ENCODE measurements around the gene FGF14. TPM values are rescaled to one million over a fixed set of nuclear protein-coding genes. Genes with fewer than 3 reads are reported as not detected.

FGF14 gene
- total and polyA plus RNA-seq, 7 experiments from 2014 or later = not detected

DNA sequence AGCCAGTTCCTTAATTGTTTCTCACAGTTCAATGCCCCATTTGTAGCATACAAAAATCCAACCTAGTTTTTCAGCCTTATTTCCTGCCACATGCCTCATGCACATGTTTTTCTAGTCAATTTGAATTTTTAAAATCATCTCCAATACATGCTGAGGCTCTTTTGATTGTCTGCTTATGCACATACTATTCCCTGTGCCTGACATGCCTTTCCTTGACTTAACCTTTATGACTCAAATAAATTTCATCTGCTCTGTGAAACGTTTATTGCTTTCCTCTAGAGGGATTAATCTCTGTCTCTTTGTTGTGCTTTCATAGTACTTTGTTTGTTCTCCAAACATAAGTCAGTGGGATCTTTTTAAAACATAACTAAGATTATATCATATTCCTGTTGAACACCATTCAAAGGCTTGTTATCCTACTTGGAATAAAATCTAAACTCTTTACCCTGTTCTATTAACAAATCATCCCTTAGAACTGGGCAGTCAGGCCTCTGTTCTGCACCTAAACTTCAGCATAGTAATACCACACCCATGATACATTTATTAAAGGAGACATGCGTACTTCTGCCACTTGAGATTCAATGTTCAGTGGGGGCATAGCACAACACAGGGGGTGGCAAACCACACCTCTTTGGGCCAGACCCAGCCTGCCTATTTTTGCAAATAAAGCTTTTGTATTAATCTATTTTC, 346.6 kb downstream of the FGF14 start:
- Histone ChIP-seq H3K27ac (ENCODE audit: low read depth, low read length) (no peak overlapping the region), H3K4me1 (ENCODE audit: control insufficient read depth in 2 of 2, insufficient read depth in 2 of 2, low read length in 2 of 2) (no peaks in the 10 kb centered on the region), H3K36me3 (ENCODE audit: control insufficient read depth in 2 of 3, insufficient read depth in 3 of 3, low read length in 3 of 3) (no peaks in the 10 kb centered on the region), H3K27me3 (ENCODE audit: control insufficient read depth in 2 of 2, insufficient read depth in 2 of 2, low read length in 2 of 2) (no peaks in the 10 kb centered on the region), H3K9me3 (ENCODE audit: control insufficient read depth in 2 of 3, low read length in 3 of 3) (peaks cover 0 to 22% (median 0%) of the 10 kb centered on the region in 3 experiments), H3K4me3 (ENCODE audit: low read length) (no peak overlapping the region)
- intact Hi-C loops (cut with micrococcal nuclease) = no loop called here
- ATAC-seq (no peak), DNase-seq (no peak)
- H3K27ac Mint-ChIP-seq = no peak overlapping the region
- H3K9me3 Mint-ChIP-seq = peaks cover 0 to 49% (median 17%) of the 10 kb centered on the region in 11 donors
- H3K4me3 Mint-ChIP-seq = no peak overlapping the region
- no peaks in the 10 kb centered on the region for H3K27me3 Mint-ChIP-seq
- ChIA-PET POLR2A (no interaction called here), CTCF (no interaction called here)
- H3K36me3 Mint-ChIP-seq = no peaks in the 10 kb centered on the region
- H3K4me1 Mint-ChIP-seq = peaks cover 0 to 1% (median 0%) of the 10 kb centered on the region in 7 donors

DNA sequence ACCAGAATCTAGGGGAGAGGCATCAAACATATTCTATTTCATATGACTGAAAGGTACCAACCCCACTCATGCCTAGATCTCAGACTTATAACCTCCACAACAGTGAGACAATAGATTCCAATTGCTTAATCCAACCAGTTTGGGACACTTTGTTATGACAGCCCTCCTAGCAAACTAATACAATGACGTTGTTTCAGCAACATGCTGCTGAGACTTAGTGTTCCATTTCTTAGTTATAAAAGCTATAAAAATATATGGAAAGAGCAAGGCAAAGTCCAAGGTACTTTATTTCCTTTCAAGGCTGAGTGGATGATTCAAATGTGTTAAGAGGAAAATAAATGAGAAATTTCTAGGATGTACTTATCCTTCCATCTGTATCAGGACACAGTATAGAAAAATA, 352.0 kb downstream of the FGF14 start:
- Mint-ChIP-seq H3K36me3 (no peaks in the 10 kb centered on the region), H3K4me3 (no peak overlapping the region), H3K9me3 (peaks cover 0 to 57% (median 25%) of the 10 kb centered on the region in 11 donors), H3K27ac (no peak overlapping the region), H3K4me1 (peaks cover 0 to 1% (median 0%) of the 10 kb centered on the region in 7 donors), H3K27me3 (no peaks in the 10 kb centered on the region)
- Histone ChIP-seq H3K4me1 (ENCODE audit: control insufficient read depth in 2 of 2, insufficient read depth in 2 of 2, low read length in 2 of 2) (no peaks in the 10 kb centered on the region), H3K36me3 (ENCODE audit: control insufficient read depth in 2 of 3, insufficient read depth in 3 of 3, low read length in 3 of 3) (no peaks in the 10 kb centered on the region), H3K27ac (ENCODE audit: low read depth, low read length) (no peak overlapping the region), H3K9me3 (ENCODE audit: control insufficient read depth in 2 of 3, low read length in 3 of 3) (peaks cover 0 to 22% (median 0%) of the 10 kb centered on the region in 3 experiments), H3K4me3 (ENCODE audit: low read length) (no peak overlapping the region), H3K27me3 (ENCODE audit: control insufficient read depth in 2 of 2, insufficient read depth in 2 of 2, low read length in 2 of 2) (no peaks in the 10 kb centered on the region)
- intact Hi-C loops (cut with micrococcal nuclease) = no loop called here
- CTCF ChIA-PET = no interaction called here
- DNase-seq (no peak), ATAC-seq (no peak)
- POLR2A ChIA-PET = no interaction called here

DNA sequence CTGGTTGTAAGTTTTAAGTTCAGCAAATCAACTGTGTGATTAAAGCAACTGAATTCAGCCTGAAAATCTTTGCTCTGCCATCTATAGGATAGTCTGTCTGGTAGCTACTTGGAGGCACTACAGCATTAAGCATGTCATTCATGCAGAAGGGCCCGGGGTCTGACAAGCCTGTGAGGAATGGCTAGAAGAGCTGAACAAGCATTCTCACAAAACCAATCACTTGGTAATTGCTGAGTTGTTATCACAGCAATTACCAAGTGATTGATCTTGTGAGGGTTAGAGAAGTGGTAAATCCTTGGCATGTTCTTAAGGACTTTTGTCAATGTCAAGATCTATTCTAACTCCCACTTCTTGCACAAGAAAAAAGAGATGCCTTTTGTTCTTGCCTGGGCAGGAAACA, 356.1 kb downstream of the FGF14 start:
- Histone ChIP-seq H3K36me3 (ENCODE audit: control insufficient read depth in 2 of 3, insufficient read depth in 3 of 3, low read length in 3 of 3) (no peaks in the 10 kb centered on the region), H3K4me3 (ENCODE audit: low read length) (no peak overlapping the region), H3K27me3 (ENCODE audit: control insufficient read depth in 2 of 2, insufficient read depth in 2 of 2, low read length in 2 of 2) (no peaks in the 10 kb centered on the region), H3K27ac (ENCODE audit: low read depth, low read length) (no peak overlapping the region), H3K9me3 (ENCODE audit: control insufficient read depth in 2 of 3, low read length in 3 of 3) (peaks cover 0 to under 1% (median 0%) of the 10 kb centered on the region in 3 experiments), H3K4me1 (ENCODE audit: control insufficient read depth in 2 of 2, insufficient read depth in 2 of 2, low read length in 2 of 2) (no peaks in the 10 kb centered on the region)
- Mint-ChIP-seq H3K27me3 (no peaks in the 10 kb centered on the region), H3K4me1 (peaks cover 0 to 1% (median 0%) of the 10 kb centered on the region in 7 donors), H3K9me3 (peaks cover 0 to 18% (median 5%) of the 10 kb centered on the region in 11 donors), H3K4me3 (no peak overlapping the region), H3K36me3 (no peaks in the 10 kb centered on the region), H3K27ac (no peak overlapping the region)
- intact Hi-C loops (cut with micrococcal nuclease) = no loop called here
- ATAC-seq (no peak), DNase-seq (no peak)
- ChIA-PET POLR2A (no interaction called here), CTCF (no interaction called here)

DNA sequence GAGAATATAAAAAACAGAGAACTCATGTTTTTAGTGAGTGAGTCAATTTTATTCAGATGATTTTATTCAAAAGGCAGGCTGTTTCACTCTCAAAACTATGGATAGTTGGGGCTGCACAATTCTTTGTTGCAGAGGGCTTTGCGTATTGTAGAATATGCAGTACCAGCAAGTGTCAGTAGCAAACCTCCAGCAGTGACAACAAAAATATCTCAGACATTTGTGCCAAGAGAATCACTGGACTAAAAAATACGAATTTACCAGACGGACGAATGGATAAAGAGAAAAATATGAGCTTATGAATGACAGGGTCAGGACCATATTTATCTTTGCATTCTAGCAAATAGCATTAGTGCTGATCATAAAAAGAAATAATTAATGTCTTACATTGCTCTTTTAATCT, 359.1 kb downstream of the FGF14 start:
- Histone ChIP-seq H3K9me3 (ENCODE audit: control insufficient read depth in 2 of 3, low read length in 3 of 3) (no peaks in the 10 kb centered on the region), H3K4me3 (ENCODE audit: low read length) (no peak overlapping the region), H3K4me1 (ENCODE audit: control insufficient read depth in 2 of 2, insufficient read depth in 2 of 2, low read length in 2 of 2) (no peaks in the 10 kb centered on the region), H3K27me3 (ENCODE audit: control insufficient read depth in 2 of 2, insufficient read depth in 2 of 2, low read length in 2 of 2) (no peaks in the 10 kb centered on the region), H3K36me3 (ENCODE audit: control insufficient read depth in 2 of 3, insufficient read depth in 3 of 3, low read length in 3 of 3) (no peaks in the 10 kb centered on the region), H3K27ac (ENCODE audit: low read depth, low read length) (no peak overlapping the region)
- no peak overlapping the region for H3K4me3 Mint-ChIP-seq
- no peaks in the 10 kb centered on the region for H3K4me1 Mint-ChIP-seq
- intact Hi-C loops (cut with micrococcal nuclease) = no loop called here
- ChIA-PET POLR2A (no interaction called here), CTCF (no interaction called here)
- peak overlapping the region in 1 of 9 donors; percentile 32 for H3K27ac Mint-ChIP-seq
- no peaks in the 10 kb centered on the region for H3K27me3 Mint-ChIP-seq
- DNase-seq (no peak), ATAC-seq (no peak)
- H3K36me3 Mint-ChIP-seq = no peaks in the 10 kb centered on the region
- H3K9me3 Mint-ChIP-seq = peaks cover 0 to 12% (median 0%) of the 10 kb centered on the region in 11 donors

DNA sequence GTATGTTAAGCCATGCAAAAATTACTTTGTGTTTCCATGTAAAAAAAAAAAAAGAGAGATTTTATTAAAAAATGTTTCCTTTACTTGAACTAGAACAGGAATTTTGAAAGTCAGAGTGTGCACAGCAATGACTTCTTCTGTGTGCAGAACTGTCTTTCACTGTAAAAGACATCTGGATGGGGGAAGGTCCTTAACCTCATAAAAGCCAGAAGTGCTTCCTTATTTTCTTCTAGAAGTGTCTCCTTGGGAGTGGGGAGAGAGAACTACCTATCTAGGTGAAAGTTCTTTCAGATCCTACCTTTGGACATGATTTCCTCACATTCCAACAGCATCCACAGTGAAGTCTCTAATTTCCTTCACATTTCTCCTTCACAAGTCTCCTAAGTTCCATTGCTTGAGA, 360.3 kb downstream of the FGF14 start:
- ChIA-PET CTCF (no interaction called here), POLR2A (no interaction called here)
- Histone ChIP-seq H3K27ac (ENCODE audit: low read depth, low read length) (no peak overlapping the region), H3K9me3 (ENCODE audit: control insufficient read depth in 2 of 3, low read length in 3 of 3) (no peaks in the 10 kb centered on the region), H3K4me3 (ENCODE audit: low read length) (no peak overlapping the region), H3K4me1 (ENCODE audit: control insufficient read depth in 2 of 2, insufficient read depth in 2 of 2, low read length in 2 of 2) (no peaks in the 10 kb centered on the region), H3K36me3 (ENCODE audit: control insufficient read depth in 2 of 3, insufficient read depth in 3 of 3, low read length in 3 of 3) (no peaks in the 10 kb centered on the region), H3K27me3 (ENCODE audit: control insufficient read depth in 2 of 2, insufficient read depth in 2 of 2, low read length in 2 of 2) (no peaks in the 10 kb centered on the region)
- no peak overlapping the region for H3K4me3 Mint-ChIP-seq
- peaks cover 0 to 12% (median 0%) of the 10 kb centered on the region in 11 donors for H3K9me3 Mint-ChIP-seq
- no peak overlapping the region for H3K27ac Mint-ChIP-seq
- intact Hi-C loops (cut with micrococcal nuclease) = no loop called here
- DNase-seq = no peak
- no peaks in the 10 kb centered on the region for H3K36me3 Mint-ChIP-seq
- no peaks in the 10 kb centered on the region for H3K4me1 Mint-ChIP-seq
- no peak for ATAC-seq
- H3K27me3 Mint-ChIP-seq = peaks cover 0 to 1% (median 0%) of the 10 kb centered on the region in 5 donors

DNA sequence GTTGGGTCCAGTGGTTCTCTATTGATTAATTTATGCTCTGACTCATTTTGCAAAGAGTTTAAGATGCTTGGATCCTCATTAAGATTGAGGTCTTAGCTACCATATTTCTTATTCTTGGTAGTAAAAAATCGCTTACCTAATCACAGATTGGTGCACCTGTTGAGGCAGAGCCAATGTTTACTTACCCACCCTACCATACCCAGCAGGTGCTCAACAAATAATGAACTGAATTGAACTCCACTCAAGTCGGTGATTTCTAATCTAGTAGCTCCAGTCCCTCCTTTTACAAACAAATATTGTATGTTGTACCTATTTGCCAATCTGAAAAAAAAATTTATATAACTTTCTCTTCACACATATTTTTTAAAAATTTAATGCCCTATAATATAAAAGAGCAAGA, 361.0 kb downstream of the FGF14 start:
- peaks cover 0 to 12% (median 0%) of the 10 kb centered on the region in 11 donors for H3K9me3 Mint-ChIP-seq
- no peaks in the 10 kb centered on the region for H3K36me3 ChIP-seq (ENCODE audit: control insufficient read depth in 2 of 3, insufficient read depth in 3 of 3, low read length in 3 of 3)
- no peaks in the 10 kb centered on the region for H3K27me3 ChIP-seq (ENCODE audit: control insufficient read depth in 2 of 2, insufficient read depth in 2 of 2, low read length in 2 of 2)
- no peak overlapping the region for H3K4me3 ChIP-seq (ENCODE audit: low read length)
- H3K36me3 Mint-ChIP-seq = no peaks in the 10 kb centered on the region
- ATAC-seq (no peak), DNase-seq (no peak)
- intact Hi-C loops (cut with micrococcal nuclease) = no loop called here
- no peak overlapping the region for H3K4me3 Mint-ChIP-seq
- CTCF ChIA-PET = no interaction called here
- POLR2A ChIA-PET = no interaction called here
- H3K9me3 ChIP-seq (ENCODE audit: control insufficient read depth in 2 of 3, low read length in 3 of 3) = no peaks in the 10 kb centered on the region
- H3K27ac Mint-ChIP-seq = no peak overlapping the region
- H3K27me3 Mint-ChIP-seq = peaks cover 0 to 5% (median 0%) of the 10 kb centered on the region in 5 donors
- no peak overlapping the region for H3K27ac ChIP-seq (ENCODE audit: low read depth, low read length)
- H3K4me1 Mint-ChIP-seq = no peaks in the 10 kb centered on the region
- no peaks in the 10 kb centered on the region for H3K4me1 ChIP-seq (ENCODE audit: control insufficient read depth in 2 of 2, insufficient read depth in 2 of 2, low read length in 2 of 2)

DNA sequence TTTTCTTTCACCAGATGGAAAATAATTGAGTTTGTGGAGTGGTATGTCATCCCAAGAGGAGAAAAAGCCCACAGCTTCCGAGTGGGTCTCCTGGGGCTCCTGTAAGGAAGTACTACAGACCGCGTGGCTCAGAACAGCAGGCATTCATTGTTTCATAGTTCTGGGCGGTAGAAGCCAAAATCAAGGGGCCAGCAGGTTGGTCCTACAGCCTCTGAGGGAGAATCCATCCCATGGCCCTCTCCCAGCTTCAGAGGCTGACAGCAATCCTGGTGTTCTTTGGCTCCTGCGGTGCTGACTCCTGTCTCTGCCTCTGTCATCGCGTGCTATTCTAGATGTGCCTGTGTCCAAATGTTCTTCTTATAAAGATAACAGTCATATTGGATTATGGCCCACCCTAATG, 362.6 kb downstream of the FGF14 start:
- H3K9me3 Mint-ChIP-seq = peaks cover 0 to 10% (median 0%) of the 10 kb centered on the region in 11 donors
- Histone ChIP-seq H3K9me3 (ENCODE audit: control insufficient read depth in 2 of 3, low read length in 3 of 3) (no peaks in the 10 kb centered on the region), H3K27me3 (ENCODE audit: control insufficient read depth in 2 of 2, insufficient read depth in 2 of 2, low read length in 2 of 2) (no peaks in the 10 kb centered on the region), H3K36me3 (ENCODE audit: control insufficient read depth in 2 of 3, insufficient read depth in 3 of 3, low read length in 3 of 3) (no peaks in the 10 kb centered on the region), H3K4me3 (ENCODE audit: low read length) (no peak overlapping the region), H3K4me1 (ENCODE audit: control insufficient read depth in 2 of 2, insufficient read depth in 2 of 2, low read length in 2 of 2) (no peaks in the 10 kb centered on the region), H3K27ac (ENCODE audit: low read depth, low read length) (no peak overlapping the region)
- ChIA-PET POLR2A (no interaction called here), CTCF (no interaction called here)
- H3K36me3 Mint-ChIP-seq = no peaks in the 10 kb centered on the region
- H3K4me3 Mint-ChIP-seq = no peak overlapping the region
- intact Hi-C loops (cut with micrococcal nuclease) = no loop called here
- DNase-seq (no peak), ATAC-seq (no peak)
- peaks cover 0 to 5% (median 0%) of the 10 kb centered on the region in 5 donors for H3K27me3 Mint-ChIP-seq
- H3K27ac Mint-ChIP-seq = no peak overlapping the region
- H3K4me1 Mint-ChIP-seq = no peaks in the 10 kb centered on the region
